GM21576 (cell line): Measurements from ENCODE around the gene CMTM1.
"Not testable (repeated sequence)": the region's sequence is repeated elsewhere in the genome, so short reads cannot be mapped to it uniquely, and the experiment has no call there.

Experiments used
- ATAC-seq: cut with Tn5 transposase; IDR thresholded peaks from one replicate; pipeline ENCODE4 v1.9.1; 2021; ENCODE audit warnings: mild to moderate bottlenecking, moderate library complexity; ENCODE audit not compliant: unreplicated experiment

The CMTM1 gene

GRCh38 chr16:66610111-66610820 lies 44.0 kb downstream of the CMTM1 start:
- ATAC-seq = no peak

GRCh38 chr16:66611911-66612310 lies 45.7 kb downstream of the CMTM1 start:
- ATAC-seq = not testable (repeated sequence)

GRCh38 chr16:66612422-66612821 lies 46.2 kb downstream of the CMTM1 start:
- ATAC-seq = no peak

GRCh38 chr16:66614161-66614802 lies 48.0 kb downstream of the CMTM1 start:
- ATAC-seq = no peak

GRCh38 chr16:66616169-66616568 lies 49.9 kb downstream of the CMTM1 start:
- ATAC-seq = no peak

- ATAC-seq = no peak
These were observed 50.4 kb downstream of the CMTM1 start for GRCh38 chr16:66616592-66616991.

- no peak for ATAC-seq
These were observed 50.8 kb downstream of the CMTM1 start for GRCh38 chr16:66617010-66617434.

- no peak for ATAC-seq
These were observed 51.5 kb downstream of the CMTM1 start for GRCh38 chr16:66617728-66618127.

- ATAC-seq = no peak
These were observed 52.5 kb downstream of the CMTM1 start for GRCh38 chr16:66618588-66619375.

- no peak for ATAC-seq
These were observed 53.5 kb downstream of the CMTM1 start for GRCh38 chr16:66619534-66620428.

- ATAC-seq = no peak
These were observed 54.2 kb downstream of the CMTM1 start for GRCh38 chr16:66620429-66620795.

GRCh38 chr16:66621973-66622372 lies 55.7 kb downstream of the CMTM1 start:
- ATAC-seq = no peak

- no peak for ATAC-seq
These were observed 56.6 kb downstream of the CMTM1 start for GRCh38 chr16:66622863-66623262.

- no peak for ATAC-seq
These were observed 57.5 kb downstream of the CMTM1 start for GRCh38 chr16:66623755-66624154.

- not testable (repeated sequence) for ATAC-seq
These were observed 61.6 kb downstream of the CMTM1 start for GRCh38 chr16:66627611-66628378.
